Activated CD8-positive, alpha-beta memory T cell treated with anti-CD3 and anti-CD28 coated beads, Interleukin-2, amount 10 ng/mL, durations not matched to agents 7 days and 5 days (primary cell): ENCODE results near the gene AKR1B15. TPM values are rescaled to one million over a fixed set of nuclear protein-coding genes. Genes with fewer than 3 reads are reported as not detected.
A peak's percentile ranks its signal among the peaks of the same experiment; 100 is the strongest.

Source experiments
- ATAC-seq: fragments of 150-1000 bp; cut with Tn5 transposase; one replicate; pipeline ENCODE4 v1.10.0; 2021; ENCODE audit warnings: moderate library complexity
- CTCF ChIA-PET: fragments of 350-600 bp; sonication (Branson Sonifier 250); formaldehyde crosslinking; loops from one replicate; lab custom pipeline; 2021; ENCODE audit warnings: antibody characterized with exemption; lab: Charles Lee
- DNase-seq: peaks from one replicate; pipeline ENCODE4 v3.0.0-alpha.2; 2020
- H3K27ac Mint-ChIP-seq: one replicate; pipeline ENCODE4 v1.8.0; 2021; ENCODE audit warnings: mild to moderate bottlenecking, mixed read lengths
- H3K27me3 Mint-ChIP-seq: one replicate; pipeline ENCODE4 v1.8.0; 2021; ENCODE audit warnings: mixed read lengths
- H3K36me3 Mint-ChIP-seq: one replicate; pipeline ENCODE4 v1.8.0; 2021; ENCODE audit warnings: mild to moderate bottlenecking, mixed read lengths
- H3K4me1 Mint-ChIP-seq: one replicate; pipeline ENCODE4 v1.8.0; 2021; ENCODE audit warnings: mixed read lengths
- H3K4me3 Mint-ChIP-seq: one replicate; pipeline ENCODE4 v1.8.0; 2021; ENCODE audit warnings: mild to moderate bottlenecking, moderate library complexity, mixed read lengths
- H3K9me3 Mint-ChIP-seq: one replicate; pipeline ENCODE4 v1.8.0; 2022; ENCODE audit warnings: low read depth, mixed read lengths
- total RNA-seq, 2 experiments: library from RNA; stranded (reverse); gene quantifications; one replicate each; pipeline ENCODE4 v1.2.3, GENCODE V29; 2021

The AKR1B15 gene
- total RNA-seq: not detected

- Mint-ChIP-seq H3K4me3 (no peak within 1 kb of the TSS), H3K36me3 (no peaks in the 10 kb centered on the region), H3K9me3 (no peaks in the 10 kb centered on the region), H3K27me3 (peaks cover 36% of the 10 kb centered on the region), H3K4me1 (peaks cover 9% of the 10 kb centered on the region), H3K27ac (no peak within 1 kb of the TSS)
- ATAC-seq (peak; percentile 65), DNase-seq (peak; percentile 55)
- CTCF ChIA-PET: interaction anchor here (0.7 to 2.7 kb wide), 6 partner anchors 35 to 371 kb away, joined by 3 to 32 read pairs (median 4); no protein-coding TSS in a partner anchor
These were observed at the start of gene AKR1B15 for GRCh38 chr7:134548877-134549276. TSS of gene AKR1B15 (plus strand) at chr7:134549110. CDS start at chr7:134564620, 15,510 bp downstream.

GRCh38 chr7:134500406-134500805 is 48.5 kb upstream of the AKR1B15 start:
- Mint-ChIP-seq H3K4me3 (no peak overlapping the region), H3K36me3 (no peaks in the 10 kb centered on the region), H3K9me3 (no peaks in the 10 kb centered on the region), H3K27ac (no peak overlapping the region), H3K27me3 (peaks cover 24% of the 10 kb centered on the region), H3K4me1 (peaks cover 1% of the 10 kb centered on the region)
- CTCF ChIA-PET: interaction anchor here (1.1 to 1.4 kb wide), 3 partner anchors 11 to 73 kb away, joined by 3 to 5 read pairs (median 4); no protein-coding TSS in a partner anchor
- no peak for DNase-seq
- no peak for ATAC-seq

GRCh38 chr7:134500982-134501381 is 47.9 kb upstream of the AKR1B15 start:
- ATAC-seq (no peak), DNase-seq (no peak)
- CTCF ChIA-PET: interaction anchor here (1.1 to 1.4 kb wide), 3 partner anchors 10 to 73 kb away, joined by 3 to 5 read pairs (median 4); no protein-coding TSS in a partner anchor
- Mint-ChIP-seq H3K4me3 (no peak overlapping the region), H3K27ac (no peak overlapping the region), H3K36me3 (no peaks in the 10 kb centered on the region), H3K9me3 (no peaks in the 10 kb centered on the region), H3K27me3 (peaks cover 21% of the 10 kb centered on the region), H3K4me1 (no peaks in the 10 kb centered on the region)

- H3K36me3 Mint-ChIP-seq: no peaks in the 10 kb centered on the region
- DNase-seq: no peak
- ATAC-seq: no peak
- H3K4me1 Mint-ChIP-seq: no peaks in the 10 kb centered on the region
- H3K9me3 Mint-ChIP-seq: no peaks in the 10 kb centered on the region
- CTCF ChIA-PET: no interaction called here
- H3K4me3 Mint-ChIP-seq: no peak overlapping the region
- no peak overlapping the region for H3K27ac Mint-ChIP-seq
- H3K27me3 Mint-ChIP-seq: peaks cover 21% of the 10 kb centered on the region
These were observed 46.2 kb upstream of the AKR1B15 start for GRCh38 chr7:134502463-134503371.

- no peaks in the 10 kb centered on the region for H3K9me3 Mint-ChIP-seq
- H3K27ac Mint-ChIP-seq: no peak overlapping the region
- no peaks in the 10 kb centered on the region for H3K36me3 Mint-ChIP-seq
- DNase-seq: no peak
- no peak for ATAC-seq
- H3K4me1 Mint-ChIP-seq: no peaks in the 10 kb centered on the region
- no peak overlapping the region for H3K4me3 Mint-ChIP-seq
- CTCF ChIA-PET: no interaction called here
- H3K27me3 Mint-ChIP-seq: peaks cover 18% of the 10 kb centered on the region
These were observed 44.2 kb upstream of the AKR1B15 start for GRCh38 chr7:134504660-134505164.

GRCh38 chr7:134505856-134506255 is 43.1 kb upstream of the AKR1B15 start:
- H3K9me3 Mint-ChIP-seq: no peaks in the 10 kb centered on the region
- H3K4me3 Mint-ChIP-seq: no peak overlapping the region
- CTCF ChIA-PET: interaction anchor here (1.7 kb wide), 1 partner anchor 73 kb away, joined by 4 read pairs; no protein-coding TSS in a partner anchor
- no peak overlapping the region for H3K27ac Mint-ChIP-seq
- H3K27me3 Mint-ChIP-seq: peaks cover 13% of the 10 kb centered on the region
- no peaks in the 10 kb centered on the region for H3K36me3 Mint-ChIP-seq
- DNase-seq (no peak), ATAC-seq (no peak)
- H3K4me1 Mint-ChIP-seq: no peaks in the 10 kb centered on the region

GRCh38 chr7:134509010-134509409 is 39.9 kb upstream of the AKR1B15 start:
- H3K36me3 Mint-ChIP-seq: no peaks in the 10 kb centered on the region
- no peak overlapping the region for H3K4me3 Mint-ChIP-seq
- no peaks in the 10 kb centered on the region for H3K27me3 Mint-ChIP-seq
- CTCF ChIA-PET: interaction anchor here (0.9 kb wide), 1 partner anchor 77 kb away, joined by 3 read pairs; no protein-coding TSS in a partner anchor
- H3K4me1 Mint-ChIP-seq: peaks cover 5% of the 10 kb centered on the region
- H3K9me3 Mint-ChIP-seq: no peaks in the 10 kb centered on the region
- no peak for ATAC-seq
- DNase-seq: no peak
- H3K27ac Mint-ChIP-seq: no peak overlapping the region

GRCh38 chr7:134510646-134511045 is 38.3 kb upstream of the AKR1B15 start:
- no peaks in the 10 kb centered on the region for H3K9me3 Mint-ChIP-seq
- CTCF ChIA-PET: interaction anchor here (1.2 to 5.4 kb wide), 3 partner anchors 9 to 78 kb away, joined by 4 to 59 read pairs (median 4); partner anchors contain the start of gene AKR1B1
- H3K27me3 Mint-ChIP-seq: peaks cover 3% of the 10 kb centered on the region
- no peak for ATAC-seq
- no peak overlapping the region for H3K4me3 Mint-ChIP-seq
- H3K4me1 Mint-ChIP-seq: peaks cover 8% of the 10 kb centered on the region
- DNase-seq: no peak
- H3K36me3 Mint-ChIP-seq: no peaks in the 10 kb centered on the region
- H3K27ac Mint-ChIP-seq: no peak overlapping the region

GRCh38 chr7:134512271-134512670 is 36.6 kb upstream of the AKR1B15 start:
- no peaks in the 10 kb centered on the region for H3K9me3 Mint-ChIP-seq

GRCh38 chr7:134513169-134513752 is 35.6 kb upstream of the AKR1B15 start:
- peak; percentile 51 for ATAC-seq
- Mint-ChIP-seq H3K4me3 (no peak overlapping the region), H3K36me3 (no peaks in the 10 kb centered on the region)

More at GRCh38 chr7:134512271-134512670, 36.6 kb upstream of the AKR1B15 start:
- no peak for DNase-seq
- no peaks in the 10 kb centered on the region for H3K36me3 Mint-ChIP-seq
- no peak overlapping the region for H3K4me3 Mint-ChIP-seq
- H3K27me3 Mint-ChIP-seq: peaks cover 13% of the 10 kb centered on the region
- H3K4me1 Mint-ChIP-seq: peaks cover 8% of the 10 kb centered on the region
- no peak for ATAC-seq
- CTCF ChIA-PET: interaction anchor here (5.4 kb wide), 1 partner anchor 79 kb away, joined by 59 read pairs; no protein-coding TSS in a partner anchor
- no peak overlapping the region for H3K27ac Mint-ChIP-seq

GRCh38 chr7:134514106-134514505 is 34.8 kb upstream of the AKR1B15 start:
- ATAC-seq (no peak), DNase-seq (no peak)
- peaks cover 23% of the 10 kb centered on the region for H3K27me3 Mint-ChIP-seq
- CTCF ChIA-PET: interaction anchor here (0.8 to 5.4 kb wide), 17 partner anchors 11 to 480 kb away, joined by 3 to 59 read pairs (median 4); partner anchors contain the start of genes AKR1B1 and AKR1B15
- peaks cover 8% of the 10 kb centered on the region for H3K4me1 Mint-ChIP-seq
- no peak overlapping the region for H3K27ac Mint-ChIP-seq
- no peak overlapping the region for H3K4me3 Mint-ChIP-seq
- no peaks in the 10 kb centered on the region for H3K36me3 Mint-ChIP-seq
- H3K9me3 Mint-ChIP-seq: no peaks in the 10 kb centered on the region

More at GRCh38 chr7:134513169-134513752, 35.6 kb upstream of the AKR1B15 start:
- peak; percentile 50 for DNase-seq
- H3K27me3 Mint-ChIP-seq: peaks cover 20% of the 10 kb centered on the region
- peaks cover 8% of the 10 kb centered on the region for H3K4me1 Mint-ChIP-seq
- H3K9me3 Mint-ChIP-seq: no peaks in the 10 kb centered on the region
- H3K27ac Mint-ChIP-seq: no peak overlapping the region
- CTCF ChIA-PET: interaction anchor here (0.7 to 5.4 kb wide), 6 partner anchors 9 to 175 kb away, joined by 3 to 59 read pairs (median 6); partner anchors contain the start of gene AKR1B15

- H3K27ac Mint-ChIP-seq: no peak overlapping the region
These were observed 34.2 kb upstream of the AKR1B15 start for GRCh38 chr7:134514663-134515062.

More at GRCh38 chr7:134514663-134515062, 34.2 kb upstream of the AKR1B15 start:
- H3K4me1 Mint-ChIP-seq: peaks cover 8% of the 10 kb centered on the region
- DNase-seq (no peak), ATAC-seq (peak; percentile 74)
- no peak overlapping the region for H3K4me3 Mint-ChIP-seq
- CTCF ChIA-PET: interaction anchor here (0.8 to 5.4 kb wide), 16 partner anchors 10 to 479 kb away, joined by 3 to 59 read pairs (median 4); partner anchors contain the start of gene AKR1B1
- no peaks in the 10 kb centered on the region for H3K9me3 Mint-ChIP-seq
- peaks cover 23% of the 10 kb centered on the region for H3K27me3 Mint-ChIP-seq
- H3K36me3 Mint-ChIP-seq: no peaks in the 10 kb centered on the region
